ENCODE measurements around the gene KIF21B. TPM values are rescaled to one million over a fixed set of nuclear protein-coding genes. Genes with fewer than 3 reads are reported as not detected.

Gene KIF21B
- total and polyA plus RNA-seq, 2 experiments from 2014 or later = 4.6 to 34.3 TPM

GRCh38 chr1:200976634-200977033 lies 46.9 kb downstream of the KIF21B start:
- Histone ChIP-seq H3K9me2 (ENCODE audit: insufficient read depth) (no peaks in the 10 kb centered on the region), H3K27ac (ENCODE audit: low read depth) (no peak overlapping the region), H2AFZ (no peak overlapping the region), H3F3A (replicated peaks; ENCODE audit: low read depth) (no peaks in the 10 kb centered on the region), H3K27me3 (ENCODE audit: insufficient read depth) (no peaks in the 10 kb centered on the region), H3K4me3 (no peak overlapping the region), H4K20me1 (replicated peaks; ENCODE audit: insufficient read depth) (peaks cover 2% of the 10 kb centered on the region; the same call in 1 of the 2 replicates), H3K4me1 (ENCODE audit: insufficient read depth) (no peaks in the 10 kb centered on the region), H3K36me3 (ENCODE audit: insufficient read depth) (peaks cover 19% of the 10 kb centered on the region), H3K4me2 (no peak overlapping the region), H3K79me2 (replicated peaks; ENCODE audit: insufficient read depth) (no peaks in the 10 kb centered on the region)
- Mint-ChIP-seq H3K9me3 (peaks cover 11% of the 10 kb centered on the region; the same call in 2 of the 3 replicates), H3K27ac (no peak overlapping the region), H3K4me3 (no peak overlapping the region), H3K4me1 (no peaks in the 10 kb centered on the region), H3K36me3 (ENCODE audit: low read depth) (peaks cover 35% of the 10 kb centered on the region), H3K27me3 (ENCODE audit: insufficient read depth, low read depth, poor library complexity) (peaks cover 10% of the 10 kb centered on the region)
- TF ChIP-seq, protein P1, sequence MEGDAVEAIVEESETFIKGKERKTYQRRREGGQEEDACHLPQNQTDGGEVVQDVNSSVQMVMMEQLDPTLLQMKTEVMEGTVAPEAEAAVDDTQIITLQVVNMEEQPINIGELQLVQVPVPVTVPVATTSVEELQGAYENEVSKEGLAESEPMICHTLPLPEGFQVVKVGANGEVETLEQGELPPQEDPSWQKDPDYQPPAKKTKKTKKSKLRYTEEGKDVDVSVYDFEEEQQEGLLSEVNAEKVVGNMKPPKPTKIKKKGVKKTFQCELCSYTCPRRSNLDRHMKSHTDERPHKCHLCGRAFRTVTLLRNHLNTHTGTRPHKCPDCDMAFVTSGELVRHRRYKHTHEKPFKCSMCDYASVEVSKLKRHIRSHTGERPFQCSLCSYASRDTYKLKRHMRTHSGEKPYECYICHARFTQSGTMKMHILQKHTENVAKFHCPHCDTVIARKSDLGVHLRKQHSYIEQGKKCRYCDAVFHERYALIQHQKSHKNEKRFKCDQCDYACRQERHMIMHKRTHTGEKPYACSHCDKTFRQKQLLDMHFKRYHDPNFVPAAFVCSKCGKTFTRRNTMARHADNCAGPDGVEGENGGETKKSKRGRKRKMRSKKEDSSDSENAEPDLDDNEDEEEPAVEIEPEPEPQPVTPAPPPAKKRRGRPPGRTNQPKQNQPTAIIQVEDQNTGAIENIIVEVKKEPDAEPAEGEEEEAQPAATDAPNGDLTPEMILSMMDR (conservative IDR thresholded peaks at IDR 0.05; ENCODE audit: low read depth in 2 of 2) = no peak
- TF ChIP-seq EZH2 (IDR thresholded peaks at IDR 0.05; ENCODE audit: low read depth, unreplicated experiment) (no peak), POLR2AphosphoS5 (IDR thresholded peaks at IDR 0.05; ENCODE audit: low read depth) (no peak), REST (IDR thresholded peaks at IDR 0.05; ENCODE audit: unreplicated experiment) (no peak), ZNF331 (CRISPR knock-in tag; IDR thresholded peaks at IDR 0.05; ENCODE audit: low read depth) (no peak), NANOG (IDR thresholded peaks at IDR 0.05; ENCODE audit: borderline replicate concordance) (no peak), EZH2phosphoT487 (IDR thresholded peaks at IDR 0.05; ENCODE audit: unreplicated experiment) (no peak), ZNF114 (CRISPR knock-in tag; IDR thresholded peaks at IDR 0.05) (no peak), STAT1 (IDR thresholded peaks at IDR 0.05; ENCODE audit: unreplicated experiment) (no peak), JUNB (IDR thresholded peaks at IDR 0.05; ENCODE audit: unreplicated experiment) (no peak), CREB1 (CRISPR knock-in tag; IDR thresholded peaks at IDR 0.05; ENCODE audit: low read depth) (no peak)
- TF ChIP-seq, protein P2, sequence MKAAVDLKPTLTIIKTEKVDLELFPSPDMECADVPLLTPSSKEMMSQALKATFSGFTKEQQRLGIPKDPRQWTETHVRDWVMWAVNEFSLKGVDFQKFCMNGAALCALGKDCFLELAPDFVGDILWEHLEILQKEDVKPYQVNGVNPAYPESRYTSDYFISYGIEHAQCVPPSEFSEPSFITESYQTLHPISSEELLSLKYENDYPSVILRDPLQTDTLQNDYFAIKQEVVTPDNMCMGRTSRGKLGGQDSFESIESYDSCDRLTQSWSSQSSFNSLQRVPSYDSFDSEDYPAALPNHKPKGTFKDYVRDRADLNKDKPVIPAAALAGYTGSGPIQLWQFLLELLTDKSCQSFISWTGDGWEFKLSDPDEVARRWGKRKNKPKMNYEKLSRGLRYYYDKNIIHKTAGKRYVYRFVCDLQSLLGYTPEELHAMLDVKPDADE (IDR thresholded peaks at IDR 0.05) = no peak
- TF ChIP-seq, protein P3, sequence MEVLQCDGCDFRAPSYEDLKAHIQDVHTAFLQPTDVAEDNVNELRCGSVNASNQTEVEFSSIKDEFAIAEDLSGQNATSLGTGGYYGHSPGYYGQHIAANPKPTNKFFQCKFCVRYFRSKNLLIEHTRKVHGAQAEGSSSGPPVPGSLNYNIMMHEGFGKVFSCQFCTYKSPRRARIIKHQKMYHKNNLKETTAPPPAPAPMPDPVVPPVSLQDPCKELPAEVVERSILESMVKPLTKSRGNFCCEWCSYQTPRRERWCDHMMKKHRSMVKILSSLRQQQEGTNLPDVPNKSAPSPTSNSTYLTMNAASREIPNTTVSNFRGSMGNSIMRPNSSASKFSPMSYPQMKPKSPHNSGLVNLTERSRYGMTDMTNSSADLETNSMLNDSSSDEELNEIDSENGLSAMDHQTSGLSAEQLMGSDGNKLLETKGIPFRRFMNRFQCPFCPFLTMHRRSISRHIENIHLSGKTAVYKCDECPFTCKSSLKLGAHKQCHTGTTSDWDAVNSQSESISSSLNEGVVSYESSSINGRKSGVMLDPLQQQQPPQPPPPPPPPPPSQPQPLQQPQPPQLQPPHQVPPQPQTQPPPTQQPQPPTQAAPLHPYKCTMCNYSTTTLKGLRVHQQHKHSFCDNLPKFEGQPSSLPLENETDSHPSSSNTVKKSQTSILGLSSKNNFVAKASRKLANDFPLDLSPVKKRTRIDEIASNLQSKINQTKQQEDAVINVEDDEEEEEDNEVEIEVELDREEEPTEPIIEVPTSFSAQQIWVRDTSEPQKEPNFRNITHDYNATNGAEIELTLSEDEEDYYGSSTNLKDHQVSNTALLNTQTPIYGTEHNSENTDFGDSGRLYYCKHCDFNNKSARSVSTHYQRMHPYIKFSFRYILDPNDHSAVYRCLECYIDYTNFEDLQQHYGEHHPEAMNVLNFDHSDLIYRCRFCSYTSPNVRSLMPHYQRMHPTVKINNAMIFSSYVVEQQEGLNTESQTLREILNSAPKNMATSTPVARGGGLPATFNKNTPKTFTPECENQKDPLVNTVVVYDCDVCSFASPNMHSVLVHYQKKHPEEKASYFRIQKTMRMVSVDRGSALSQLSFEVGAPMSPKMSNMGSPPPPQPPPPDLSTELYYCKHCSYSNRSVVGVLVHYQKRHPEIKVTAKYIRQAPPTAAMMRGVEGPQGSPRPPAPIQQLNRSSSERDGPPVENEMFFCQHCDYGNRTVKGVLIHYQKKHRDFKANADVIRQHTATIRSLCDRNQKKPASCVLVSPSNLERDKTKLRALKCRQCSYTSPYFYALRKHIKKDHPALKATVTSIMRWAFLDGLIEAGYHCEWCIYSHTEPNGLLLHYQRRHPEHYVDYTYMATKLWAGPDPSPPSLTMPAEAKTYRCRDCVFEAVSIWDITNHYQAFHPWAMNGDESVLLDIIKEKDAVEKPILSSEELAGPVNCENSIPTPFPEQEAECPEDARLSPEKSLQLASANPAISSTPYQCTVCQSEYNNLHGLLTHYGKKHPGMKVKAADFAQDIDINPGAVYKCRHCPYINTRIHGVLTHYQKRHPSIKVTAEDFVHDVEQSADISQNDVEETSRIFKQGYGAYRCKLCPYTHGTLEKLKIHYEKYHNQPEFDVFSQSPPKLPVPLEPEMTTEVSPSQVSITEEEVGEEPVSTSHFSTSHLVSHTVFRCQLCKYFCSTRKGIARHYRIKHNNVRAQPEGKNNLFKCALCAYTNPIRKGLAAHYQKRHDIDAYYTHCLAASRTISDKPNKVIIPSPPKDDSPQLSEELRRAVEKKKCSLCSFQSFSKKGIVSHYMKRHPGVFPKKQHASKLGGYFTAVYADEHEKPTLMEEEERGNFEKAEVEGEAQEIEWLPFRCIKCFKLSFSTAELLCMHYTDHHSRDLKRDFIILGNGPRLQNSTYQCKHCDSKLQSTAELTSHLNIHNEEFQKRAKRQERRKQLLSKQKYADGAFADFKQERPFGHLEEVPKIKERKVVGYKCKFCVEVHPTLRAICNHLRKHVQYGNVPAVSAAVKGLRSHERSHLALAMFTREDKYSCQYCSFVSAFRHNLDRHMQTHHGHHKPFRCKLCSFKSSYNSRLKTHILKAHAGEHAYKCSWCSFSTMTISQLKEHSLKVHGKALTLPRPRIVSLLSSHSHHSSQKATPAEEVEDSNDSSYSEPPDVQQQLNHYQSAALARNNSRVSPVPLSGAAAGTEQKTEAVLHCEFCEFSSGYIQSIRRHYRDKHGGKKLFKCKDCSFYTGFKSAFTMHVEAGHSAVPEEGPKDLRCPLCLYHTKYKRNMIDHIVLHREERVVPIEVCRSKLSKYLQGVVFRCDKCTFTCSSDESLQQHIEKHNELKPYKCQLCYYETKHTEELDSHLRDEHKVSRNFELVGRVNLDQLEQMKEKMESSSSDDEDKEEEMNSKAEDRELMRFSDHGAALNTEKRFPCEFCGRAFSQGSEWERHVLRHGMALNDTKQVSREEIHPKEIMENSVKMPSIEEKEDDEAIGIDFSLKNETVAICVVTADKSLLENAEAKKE (CRISPR knock-in tag; IDR thresholded peaks at IDR 0.05) = no peak
- ATAC-seq (no peak), DNase-seq (ENCODE audit: low spot score) (no peak)

All from GM23338 (cell line).